H9 (cell line): ENCODE data around the gene KAT6B. TPM values are rescaled to one million over a fixed set of nuclear protein-coding genes. Genes with fewer than 3 reads are reported as not detected.

Experiments
- DNase-seq: peaks from one replicate; pipeline ENCODE4 v3.0.0-alpha.2; 2017
- H2AFZ ChIP-seq: one replicate; pipeline ENCODE4 v1.6.1; 2013; ENCODE audit warnings: mild to moderate bottlenecking, low read length, control low read depth, moderate library complexity
- H2AK5ac ChIP-seq: 2 replicates; pipeline ENCODE4 v1.6.1; 2013; ENCODE audit warnings: low read length, control low read depth, mixed read lengths; ENCODE audit not compliant: insufficient read length
- H2BK120ac ChIP-seq: one replicate; pipeline ENCODE4 v1.6.1; 2013; ENCODE audit warnings: low read depth, mild to moderate bottlenecking, low read length, control low read depth, inconsistent platforms; ENCODE audit not compliant: poor library complexity, severe bottlenecking
- H2BK12ac ChIP-seq: 2 replicates; pipeline ENCODE4 v1.6.1; 2013; ENCODE audit warnings: low read length, control low read depth, mixed read lengths, low read depth; ENCODE audit not compliant: insufficient read length
- H2BK15ac ChIP-seq: 2 replicates; pipeline ENCODE4 v1.6.1; 2013; ENCODE audit warnings: low read depth, low read length, control low read depth
- H2BK20ac ChIP-seq: one replicate; pipeline ENCODE4 v1.6.1; 2013; ENCODE audit warnings: low read depth, mild to moderate bottlenecking, low read length, control low read depth, inconsistent platforms; ENCODE audit not compliant: poor library complexity, severe bottlenecking
- H2BK5ac ChIP-seq: 2 replicates; pipeline ENCODE4 v1.6.1; 2013; ENCODE audit warnings: low read length, control low read depth, mixed read lengths; ENCODE audit not compliant: insufficient read length
- H3K14ac ChIP-seq: 2 replicates; pipeline ENCODE4 v1.6.1; 2013; ENCODE audit warnings: low read length, control low read depth; ENCODE audit not compliant: insufficient read depth
- H3K18ac ChIP-seq: 2 replicates; pipeline ENCODE4 v1.6.1; 2013; ENCODE audit warnings: low read depth, mild to moderate bottlenecking, mixed read lengths, low read length, control low read depth; ENCODE audit not compliant: insufficient read length
- H3K23ac ChIP-seq: 2 replicates; pipeline ENCODE4 v1.6.1; 2013; ENCODE audit warnings: low read length, control low read depth, mixed read lengths, low read depth; ENCODE audit not compliant: insufficient read length
- H3K23me2 ChIP-seq: 2 replicates; pipeline ENCODE4 v1.6.1; 2013; ENCODE audit warnings: low read depth, mild to moderate bottlenecking, mixed read lengths, low read length, control low read depth; ENCODE audit not compliant: insufficient read length, poor library complexity, severe bottlenecking
- H3K27ac ChIP-seq: 2 replicates; pipeline ENCODE4 v1.5.1; 2013; ENCODE audit warnings: low read length, control low read depth, mixed read lengths, low read depth; ENCODE audit not compliant: insufficient read length
- H3K27me3 ChIP-seq: 2 replicates; pipeline ENCODE4 v1.6.1; 2013; ENCODE audit warnings: low read length, control low read depth, inconsistent platforms; ENCODE audit not compliant: insufficient read depth
- H3K4ac ChIP-seq: 2 replicates; pipeline ENCODE4 v1.6.1; 2013; ENCODE audit warnings: low read depth, mild to moderate bottlenecking, control low read depth, inconsistent platforms, low read length, moderate library complexity
- H3K4me1 ChIP-seq: 2 replicates; pipeline ENCODE4 v1.6.1; 2013; ENCODE audit warnings: low read length, control low read depth, inconsistent platforms; ENCODE audit not compliant: insufficient read depth
- H3K4me2 ChIP-seq: 2 replicates; pipeline ENCODE4 v1.6.1; 2013; ENCODE audit warnings: low read length, control low read depth, mixed read lengths; ENCODE audit not compliant: insufficient read length, insufficient read depth
- H3K56ac ChIP-seq: 2 replicates; pipeline ENCODE4 v1.6.1; 2013; ENCODE audit warnings: low read depth, mild to moderate bottlenecking, mixed read lengths, low read length, control low read depth; ENCODE audit not compliant: insufficient read length
- H3K79me1 ChIP-seq: 2 replicates; pipeline ENCODE4 v1.6.1; 2013; ENCODE audit warnings: low read depth, mild to moderate bottlenecking, moderate library complexity, low read length, control low read depth, inconsistent platforms; ENCODE audit not compliant: insufficient read depth, poor library complexity, severe bottlenecking
- H3K79me2 ChIP-seq: 2 replicates; pipeline ENCODE4 v1.6.1; 2013; ENCODE audit warnings: low read length, control low read depth, inconsistent platforms; ENCODE audit not compliant: insufficient read depth
- H3K9ac ChIP-seq: 2 replicates; pipeline ENCODE4 v1.6.1; 2013; ENCODE audit warnings: low read length, control low read depth, mixed read lengths; ENCODE audit not compliant: insufficient read length; ENCODE audit errors: extremely low read depth
- H3K9me3 ChIP-seq: one replicate; pipeline ENCODE4 v1.6.1; 2013; ENCODE audit warnings: low read depth, low read length, inconsistent platforms; ENCODE audit not compliant: control insufficient read depth
- H3T11ph ChIP-seq: one replicate; pipeline ENCODE4 v1.6.1; 2013; ENCODE audit warnings: mild to moderate bottlenecking, low read length, control low read depth, inconsistent platforms
- H4K20me1 ChIP-seq: one replicate; pipeline ENCODE4 v1.6.1; 2013; ENCODE audit not compliant: control insufficient read depth, insufficient read length, insufficient read depth
- H4K5ac ChIP-seq: 2 replicates; pipeline ENCODE4 v1.6.1; 2013; ENCODE audit warnings: low read depth, mild to moderate bottlenecking, mixed read lengths, low read length, control low read depth; ENCODE audit not compliant: insufficient read length
- H4K8ac ChIP-seq: replicated peaks from 2 replicates; pipeline ENCODE4 v1.6.1; 2013; ENCODE audit warnings: low read length, control low read depth, mixed read lengths, low read depth; ENCODE audit not compliant: insufficient read length
- H4K91ac ChIP-seq: 2 replicates; pipeline ENCODE4 v1.6.1; 2013; ENCODE audit warnings: low read depth, mild to moderate bottlenecking, moderate library complexity, mixed read lengths, low read length, control low read depth; ENCODE audit not compliant: insufficient read length
- H3K27ac Mint-ChIP-seq, 3 experiments: 2 replicates in 2 of 3; 3 replicates in 1 of 3; pipeline ENCODE4 v1.8.0; 2020 to 2021; ENCODE audit warnings: mixed read lengths in 3 of 3, mild to moderate bottlenecking in 1 of 3, moderate library complexity in 1 of 3
- H3K27me3 Mint-ChIP-seq: 2 replicates; pipeline ENCODE4 v1.8.0; 2021; ENCODE audit warnings: low read depth, mild to moderate bottlenecking, moderate library complexity, mixed read lengths
- H3K36me3 Mint-ChIP-seq, 3 experiments: 2 replicates in 2 of 3; 3 replicates in 1 of 3; pipeline ENCODE4 v1.8.0; 2020 to 2021; ENCODE audit warnings: low read depth in 3 of 3, mixed read lengths in 3 of 3; ENCODE audit not compliant: insufficient read depth in 1 of 3
- H3K4me1 Mint-ChIP-seq, 2 experiments: 2 replicates each; pipeline ENCODE4 v1.8.0; 2020; ENCODE audit warnings: mixed read lengths in 2 of 2
- H3K4me3 Mint-ChIP-seq, 2 experiments: 2 replicates in 1 of 2; 3 replicates in 1 of 2; pipeline ENCODE4 v1.8.0; 2020 to 2021; ENCODE audit warnings: mild to moderate bottlenecking in 2 of 2, mixed read lengths in 2 of 2, moderate library complexity in 1 of 2
- H3K9me3 Mint-ChIP-seq, 2 experiments: 2 replicates in 1 of 2; 3 replicates in 1 of 2; pipeline ENCODE4 v1.8.0; 2020; ENCODE audit warnings: mild to moderate bottlenecking in 2 of 2, mixed read lengths in 2 of 2, moderate library complexity in 1 of 2
- total RNA-seq: library from RNA; stranded (reverse); gene quantifications from 2 replicates; pipeline ENCODE4 v1.2.1, GENCODE V29; 2021
- TF ChIP-seq, protein P1 (sequence below): fragments of 200-600 bp; sonication (generic); conservative IDR thresholded peaks from 3 replicates; pipeline ENCODE4 v1.8.0; 2021; ENCODE audit warnings: antibody characterized with exemption, mild to moderate bottlenecking

Gene KAT6B
- total RNA-seq, 1 experiment from 2014 or later: 34.2 TPM

DNA sequence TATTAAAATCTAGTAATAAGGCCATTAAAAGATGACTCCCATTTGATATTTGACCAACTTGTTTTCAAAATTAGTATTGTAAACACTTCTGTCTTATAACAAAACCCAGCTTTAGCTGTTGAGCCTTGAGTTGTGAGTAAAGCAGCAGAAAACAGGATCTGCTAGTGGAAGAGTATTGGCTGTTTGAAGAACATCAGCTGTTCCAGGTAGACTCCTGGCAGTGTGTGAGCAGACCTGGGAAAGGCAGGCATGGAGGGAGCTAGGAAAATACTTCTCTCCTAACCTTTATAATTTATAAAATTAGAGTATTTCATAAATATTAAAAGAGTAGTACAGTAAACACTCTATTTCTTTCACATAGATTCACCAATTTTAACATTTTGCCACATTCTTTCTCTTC is 29.0 kb downstream of the KAT6B start:
- Histone ChIP-seq H3K27me3 (no peaks in the 10 kb centered on the region), H2AK5ac (no peak overlapping the region), H4K8ac (no peak overlapping the region), H2BK20ac (no peak overlapping the region), H4K91ac (no peak overlapping the region), H3K23ac (no peak overlapping the region), H2AFZ (no peak overlapping the region), H4K20me1 (no peaks in the 10 kb centered on the region), H4K5ac (no peak overlapping the region), H3K56ac (no peak overlapping the region), H3K9ac (no peak overlapping the region), H3K27ac (peak overlapping the region; percentile 30), H3K14ac (no peak overlapping the region), H3K79me1 (peaks cover 9% of the 10 kb centered on the region), H3K79me2 (no peaks in the 10 kb centered on the region; the same call in 1 of the 2 replicates), H3K23me2 (no peaks in the 10 kb centered on the region), H3K4me2 (no peak overlapping the region), H2BK120ac (no peak overlapping the region), H2BK12ac (no peak overlapping the region), H3K18ac (no peak overlapping the region), H3T11ph (no peak overlapping the region), H2BK15ac (no peak overlapping the region), H3K9me3 (no peaks in the 10 kb centered on the region), H3K4me1 (peaks cover 4% of the 10 kb centered on the region; the same call in 1 of the 2 replicates), H2BK5ac (no peak overlapping the region), H3K4ac (no peak overlapping the region)
- peaks cover 21 to 25% of the 10 kb centered on the region in 2 experiments for H3K4me1 Mint-ChIP-seq
- H3K27me3 Mint-ChIP-seq: no peaks in the 10 kb centered on the region
- TF ChIP-seq, protein P1, sequence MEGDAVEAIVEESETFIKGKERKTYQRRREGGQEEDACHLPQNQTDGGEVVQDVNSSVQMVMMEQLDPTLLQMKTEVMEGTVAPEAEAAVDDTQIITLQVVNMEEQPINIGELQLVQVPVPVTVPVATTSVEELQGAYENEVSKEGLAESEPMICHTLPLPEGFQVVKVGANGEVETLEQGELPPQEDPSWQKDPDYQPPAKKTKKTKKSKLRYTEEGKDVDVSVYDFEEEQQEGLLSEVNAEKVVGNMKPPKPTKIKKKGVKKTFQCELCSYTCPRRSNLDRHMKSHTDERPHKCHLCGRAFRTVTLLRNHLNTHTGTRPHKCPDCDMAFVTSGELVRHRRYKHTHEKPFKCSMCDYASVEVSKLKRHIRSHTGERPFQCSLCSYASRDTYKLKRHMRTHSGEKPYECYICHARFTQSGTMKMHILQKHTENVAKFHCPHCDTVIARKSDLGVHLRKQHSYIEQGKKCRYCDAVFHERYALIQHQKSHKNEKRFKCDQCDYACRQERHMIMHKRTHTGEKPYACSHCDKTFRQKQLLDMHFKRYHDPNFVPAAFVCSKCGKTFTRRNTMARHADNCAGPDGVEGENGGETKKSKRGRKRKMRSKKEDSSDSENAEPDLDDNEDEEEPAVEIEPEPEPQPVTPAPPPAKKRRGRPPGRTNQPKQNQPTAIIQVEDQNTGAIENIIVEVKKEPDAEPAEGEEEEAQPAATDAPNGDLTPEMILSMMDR: no peak
- H3K27ac Mint-ChIP-seq: no peak overlapping the region
- DNase-seq: no peak
- H3K4me3 Mint-ChIP-seq: no peak overlapping the region
- peaks cover 9 to 15% (median 12%) of the 10 kb centered on the region in 3 experiments; a peak in 6 of 7 replicates for H3K36me3 Mint-ChIP-seq
- H3K9me3 Mint-ChIP-seq: peaks cover 0 to 2% of the 10 kb centered on the region in 2 experiments; a peak in 1 of 5 replicates
